ENCODE data around the gene CCSER1.
"Not testable (repeated sequence)": the region's sequence is repeated elsewhere in the genome, so short reads cannot be mapped to it uniquely, and the experiment has no call there.

The CCSER1 gene

DNA sequence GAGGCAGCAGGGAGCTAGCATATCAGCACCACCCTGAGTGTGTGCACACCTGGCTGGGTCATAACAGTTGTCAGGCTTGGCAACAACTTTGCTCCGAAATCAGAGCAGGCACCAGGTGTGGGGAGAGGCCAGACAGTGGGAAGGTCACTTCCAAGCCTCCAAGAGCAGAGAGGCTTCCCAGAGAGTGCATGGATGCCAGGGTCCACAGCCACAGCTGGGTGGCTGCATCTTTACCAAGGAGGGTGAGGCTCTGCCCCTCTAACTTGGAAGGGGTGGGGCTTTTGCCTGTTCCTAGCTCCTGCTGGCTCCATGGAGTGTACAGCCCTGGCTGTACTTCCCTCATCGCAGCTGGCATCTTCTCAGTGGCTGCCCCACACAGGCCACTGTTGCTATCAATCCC lies 322.4 kb downstream of the CCSER1 start:
- DNase-seq = no peak

DNA sequence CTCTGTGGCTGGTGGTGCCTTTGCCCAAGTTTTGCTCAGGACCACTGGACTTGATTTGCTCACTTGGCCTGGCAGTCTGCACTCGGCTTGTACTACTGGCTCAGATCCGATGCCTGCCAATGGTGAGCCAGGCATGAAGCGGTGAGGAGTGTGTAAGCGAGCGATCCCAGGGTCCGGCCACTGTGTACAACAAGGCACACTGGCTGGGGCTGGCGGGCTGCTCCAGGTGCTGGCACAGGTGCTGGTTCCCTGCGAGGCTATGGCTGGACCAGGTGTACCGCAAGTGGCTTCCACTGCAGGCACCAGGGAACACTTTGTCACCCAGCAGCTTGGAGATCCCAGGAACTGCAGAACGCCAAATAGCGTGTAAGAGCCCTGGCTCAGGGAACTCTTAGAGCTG lies 329.7 kb downstream of the CCSER1 start:
- DNase-seq = no peak

DNA sequence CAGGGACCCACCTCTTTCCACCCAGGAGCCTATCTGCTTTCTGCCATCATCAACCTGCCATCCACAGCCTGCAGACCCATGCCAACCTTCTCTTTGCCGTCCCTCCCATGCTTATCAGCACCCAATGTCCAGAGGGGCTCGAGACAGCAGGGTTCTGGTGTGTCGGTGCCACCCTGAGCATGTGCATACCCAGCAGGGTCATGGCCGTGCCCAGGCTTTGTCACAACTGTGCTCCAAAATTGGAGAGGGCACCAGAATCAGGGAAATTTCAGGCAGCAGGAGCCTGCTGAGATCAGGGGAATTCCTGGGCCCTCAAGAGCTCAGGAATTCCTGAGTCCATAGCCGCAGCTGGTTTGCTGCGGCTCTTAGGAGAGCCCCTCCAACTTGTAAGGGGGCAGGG lies 330.6 kb downstream of the CCSER1 start:
- no peak for DNase-seq

DNA sequence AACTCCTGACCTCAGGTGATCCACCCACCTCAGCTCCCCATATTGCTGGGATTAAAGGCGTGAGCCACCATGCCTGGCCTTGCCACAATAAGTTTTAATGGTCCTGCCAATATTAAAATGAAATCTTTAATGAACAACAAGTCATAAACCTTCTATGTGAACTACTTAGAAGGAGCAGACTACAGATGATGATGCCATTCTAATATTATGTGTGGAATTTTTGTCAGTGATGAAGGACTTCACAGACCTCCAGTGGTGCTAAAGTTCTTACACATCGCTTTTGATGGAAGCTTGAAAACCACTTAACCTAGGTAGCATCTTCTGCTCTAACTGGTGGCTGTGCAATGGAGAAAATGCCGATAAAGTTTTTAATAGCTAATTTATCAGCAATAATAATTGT lies 331.4 kb downstream of the CCSER1 start:
- DNase-seq = no peak

DNA sequence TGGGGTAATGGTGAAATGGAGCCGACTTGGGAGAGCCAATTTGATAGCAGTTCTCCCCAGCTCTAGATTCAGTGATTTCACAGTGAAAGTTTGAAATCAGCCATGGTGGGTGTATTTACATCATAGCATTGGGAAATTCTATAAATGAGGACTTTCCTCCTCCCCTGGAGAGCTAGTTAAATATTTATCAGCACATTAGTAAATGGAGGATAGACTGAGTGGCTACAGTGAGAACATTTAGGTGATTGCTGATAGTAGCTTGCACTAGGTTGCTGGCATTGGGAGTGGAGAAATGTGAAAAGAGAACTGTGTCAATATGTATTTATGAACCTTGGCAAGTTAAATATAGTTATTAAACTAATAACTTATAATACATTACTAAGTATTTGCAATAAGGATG lies 347.3 kb downstream of the CCSER1 start:
- DNase-seq = no peak

DNA sequence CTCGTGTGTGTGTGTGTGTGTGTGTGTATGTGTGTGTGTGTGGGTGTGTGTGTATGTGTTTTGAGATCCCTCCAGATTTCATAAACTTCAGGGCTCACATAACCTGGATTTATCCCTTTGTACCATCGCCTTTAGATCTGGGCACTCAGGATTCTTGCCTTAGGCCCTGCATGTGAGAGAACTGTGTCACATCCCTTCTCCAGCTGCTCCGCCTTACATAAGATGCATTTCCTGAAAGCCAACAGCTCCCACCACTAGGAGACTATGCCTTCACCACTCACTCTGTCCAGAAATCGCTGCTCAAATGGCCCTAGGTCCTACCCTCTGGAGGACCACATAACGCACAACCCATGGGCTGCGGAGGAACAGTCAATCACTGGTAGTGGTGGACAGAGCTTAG lies 348.8 kb downstream of the CCSER1 start:
- DNase-seq = no peak

DNA sequence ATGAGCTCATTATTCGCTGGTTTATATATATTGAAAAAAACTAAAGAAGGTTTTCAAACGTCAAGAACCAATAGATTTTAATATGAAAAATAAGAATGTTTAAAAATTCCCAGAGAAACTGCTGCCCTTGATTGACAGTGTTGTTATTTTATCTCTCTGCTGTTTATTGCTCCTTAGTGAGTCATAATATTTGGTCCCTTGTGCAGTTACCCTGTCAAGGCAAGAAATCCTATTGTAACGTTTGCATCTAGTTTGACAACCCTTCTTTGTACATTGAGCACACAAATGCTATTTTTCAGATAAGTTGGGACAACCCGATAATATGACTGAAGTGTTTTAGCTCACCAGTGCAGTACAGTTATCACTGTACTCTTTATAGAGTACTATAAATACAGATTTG lies 349.4 kb downstream of the CCSER1 start:
- no peak for DNase-seq

DNA sequence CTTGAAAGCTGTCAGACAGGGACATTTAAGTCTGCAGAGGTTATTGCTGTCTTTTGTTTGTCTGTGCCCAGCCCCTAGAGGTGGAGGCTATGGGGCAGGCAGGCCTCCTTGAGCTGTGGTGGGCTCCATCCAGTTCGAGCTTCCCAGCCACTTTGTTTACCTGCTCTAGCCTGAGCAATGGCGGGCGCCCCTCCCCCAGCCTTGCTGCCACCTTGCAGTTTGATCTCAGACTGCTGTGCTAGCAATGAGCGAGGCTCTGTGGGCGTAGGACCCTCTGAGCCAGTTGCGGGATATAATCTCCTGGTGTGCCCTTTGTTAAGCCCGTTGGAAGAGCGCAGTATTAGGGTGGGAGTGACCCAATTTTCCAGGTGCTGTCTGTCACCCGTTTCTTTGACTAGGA lies 357.7 kb downstream of the CCSER1 start:
- not testable (repeated sequence) for DNase-seq

DNA sequence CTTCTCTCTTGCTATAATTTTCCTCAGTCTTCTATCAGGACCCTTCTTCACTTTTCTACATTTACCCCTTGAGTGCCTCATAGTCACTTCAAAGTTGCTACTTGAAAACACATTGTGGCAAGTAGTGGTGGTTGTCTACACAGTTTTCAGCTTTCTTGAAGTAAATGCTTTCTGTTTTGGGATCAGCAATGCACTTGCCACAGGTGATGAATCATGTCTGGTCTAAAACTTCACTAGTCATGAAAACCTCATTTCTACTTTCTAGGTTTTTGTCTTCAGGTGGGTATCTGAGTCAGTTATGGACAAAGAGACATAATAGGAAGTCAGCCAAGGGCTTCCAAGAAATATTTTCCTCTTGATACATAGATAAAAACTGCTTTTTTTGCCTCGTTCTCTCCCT lies 359.2 kb downstream of the CCSER1 start:
- no peak for DNase-seq

DNA sequence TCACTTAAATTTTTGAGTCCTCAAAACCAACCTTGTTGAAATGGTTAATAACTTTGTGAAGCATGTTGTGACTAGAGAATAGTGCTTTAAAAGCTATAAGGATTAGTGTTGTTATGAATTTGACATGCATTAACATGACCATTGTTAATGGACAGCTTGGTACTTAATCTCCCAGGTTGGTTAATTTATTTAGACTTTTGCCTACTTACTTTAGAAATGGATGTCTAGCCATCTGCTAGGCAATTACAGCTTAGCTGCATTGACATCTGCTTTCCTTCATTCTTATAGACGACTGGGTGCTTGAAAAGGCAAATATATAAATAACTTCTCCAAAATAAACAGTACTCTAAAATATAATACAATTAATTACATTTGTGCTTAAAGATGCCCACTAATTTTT lies 368.0 kb downstream of the CCSER1 start:
- no peak for DNase-seq

DNA sequence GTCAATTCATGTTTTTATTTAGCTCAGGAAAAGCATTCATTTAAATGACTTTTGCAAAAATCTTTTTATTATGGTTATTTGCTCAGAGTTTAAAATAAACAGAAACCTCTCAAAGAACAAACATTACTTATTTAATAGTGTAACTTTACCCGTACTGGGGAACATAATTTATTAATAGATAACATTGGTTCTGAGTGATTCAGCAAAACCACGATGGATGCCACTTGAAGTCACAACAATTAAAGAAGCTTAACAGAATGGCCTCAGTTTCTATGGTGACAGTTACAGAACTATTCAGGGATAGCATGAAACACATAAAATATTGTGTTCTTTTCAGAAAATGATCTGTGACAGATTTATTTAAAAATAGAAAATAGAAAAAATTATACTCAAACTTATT lies 368.7 kb downstream of the CCSER1 start:
- no peak for DNase-seq

DNA sequence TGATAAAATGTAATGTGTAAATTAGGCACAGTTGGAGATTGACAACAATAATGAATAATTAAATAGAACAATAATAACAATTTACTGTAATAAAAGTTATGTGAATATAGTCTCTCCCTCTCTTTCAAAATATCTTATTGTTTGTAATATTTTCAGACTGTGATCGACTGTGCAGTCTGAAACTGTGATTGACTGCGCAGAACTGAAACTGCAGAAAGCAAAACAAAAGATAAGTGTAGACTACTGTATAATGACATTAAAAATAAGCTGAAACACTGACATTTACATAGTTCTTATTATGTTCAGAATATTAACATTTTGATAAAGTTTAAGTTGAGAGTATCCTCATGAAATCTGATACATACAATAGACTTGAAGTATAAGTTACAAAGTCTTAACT lies 371.0 kb downstream of the CCSER1 start:
- no peak for DNase-seq

DNA sequence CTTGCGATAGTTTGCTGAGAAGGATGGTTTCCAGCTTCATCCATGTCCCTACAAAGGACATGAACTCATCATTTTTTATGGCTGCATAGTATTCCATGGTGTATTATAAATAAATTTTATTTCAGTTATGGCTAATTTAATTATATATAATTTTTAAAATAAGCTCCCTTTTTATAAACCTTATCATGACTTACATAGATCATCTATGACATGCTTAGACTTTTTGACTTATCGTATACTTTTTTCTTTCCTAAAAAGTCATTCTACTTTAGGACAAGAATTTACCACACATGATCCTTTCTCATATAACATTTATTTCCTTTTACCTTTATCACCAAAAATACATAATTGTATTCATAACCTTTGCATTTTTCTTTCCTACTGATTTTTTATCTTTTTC lies 376.5 kb downstream of the CCSER1 start:
- DNase-seq = no peak

DNA sequence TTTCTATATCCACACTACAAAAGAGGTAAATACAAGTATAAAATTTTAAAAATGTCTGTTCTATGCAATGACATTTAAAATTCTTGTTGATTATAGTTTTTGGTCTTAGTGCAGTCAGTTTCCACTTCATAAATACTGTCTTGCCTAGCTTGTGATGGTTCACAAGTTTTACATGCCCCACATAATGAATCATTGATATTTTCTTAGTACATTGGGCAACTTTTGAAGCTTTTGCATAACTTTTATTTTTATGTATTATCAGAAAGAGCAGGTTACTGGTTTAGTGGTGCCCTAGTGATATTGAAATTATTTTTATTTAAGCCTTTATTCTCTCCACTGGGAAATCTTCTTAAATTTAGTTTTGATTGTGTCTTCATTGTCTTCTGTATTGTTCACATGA lies 388.0 kb downstream of the CCSER1 start:
- no peak for DNase-seq

DNA sequence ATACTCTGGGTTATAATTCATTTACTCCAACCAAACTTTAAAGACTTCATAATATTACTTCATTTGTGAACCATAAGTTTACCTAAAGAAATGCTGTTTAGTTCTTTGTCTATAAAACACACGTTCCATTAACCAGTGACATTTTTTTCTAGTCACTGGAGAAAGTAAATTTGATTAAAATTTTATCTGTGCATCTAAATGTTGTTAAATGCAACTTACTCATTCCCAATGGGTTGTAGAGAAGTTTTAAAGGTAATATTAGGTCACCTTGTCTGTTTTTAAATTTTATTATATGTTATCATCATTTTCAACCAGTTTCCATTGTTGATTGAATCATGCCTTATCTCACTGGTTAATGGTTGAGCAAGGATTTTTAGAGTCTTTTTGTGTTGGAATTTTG lies 401.4 kb downstream of the CCSER1 start:
- DNase-seq = no peak

DNA sequence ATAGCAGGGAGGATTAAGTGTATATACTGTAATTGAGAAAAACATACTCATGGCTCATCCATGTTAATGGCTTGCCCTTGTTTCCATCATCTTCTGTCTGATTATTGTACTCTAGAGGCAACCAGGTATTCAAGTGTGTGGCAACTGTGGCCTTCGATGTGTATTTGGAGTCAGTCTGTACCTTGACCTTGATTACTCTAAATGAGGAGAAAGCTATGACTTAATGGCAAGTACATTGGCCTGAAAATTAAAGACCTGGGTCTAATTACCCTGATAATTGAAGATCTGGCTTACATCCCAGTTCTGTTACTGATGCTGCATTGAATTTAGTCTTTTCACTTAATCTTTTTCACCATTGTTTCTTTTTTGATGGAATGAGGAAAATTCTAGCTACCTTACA lies 409.2 kb downstream of the CCSER1 start:
- no peak for DNase-seq

DNA sequence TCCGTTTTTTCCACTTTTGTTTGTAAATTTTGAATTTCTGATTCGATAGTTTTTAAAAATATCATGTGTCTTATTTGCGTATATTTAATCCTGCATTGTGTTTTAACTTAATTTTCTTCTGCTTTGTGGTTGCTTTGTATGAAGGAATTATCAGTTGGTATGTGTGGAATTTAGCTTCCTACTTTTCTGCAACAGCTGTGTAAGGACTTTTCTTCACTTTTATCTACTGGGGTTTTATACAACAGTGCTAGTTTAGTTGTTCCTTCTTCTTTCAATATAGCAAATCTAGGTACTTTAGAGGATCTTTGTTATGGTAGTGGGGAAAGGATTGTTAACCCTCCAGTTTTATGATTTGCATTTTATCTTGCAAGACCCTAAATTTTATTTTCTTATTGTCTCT lies 410.3 kb downstream of the CCSER1 start:
- no peak for DNase-seq

DNA sequence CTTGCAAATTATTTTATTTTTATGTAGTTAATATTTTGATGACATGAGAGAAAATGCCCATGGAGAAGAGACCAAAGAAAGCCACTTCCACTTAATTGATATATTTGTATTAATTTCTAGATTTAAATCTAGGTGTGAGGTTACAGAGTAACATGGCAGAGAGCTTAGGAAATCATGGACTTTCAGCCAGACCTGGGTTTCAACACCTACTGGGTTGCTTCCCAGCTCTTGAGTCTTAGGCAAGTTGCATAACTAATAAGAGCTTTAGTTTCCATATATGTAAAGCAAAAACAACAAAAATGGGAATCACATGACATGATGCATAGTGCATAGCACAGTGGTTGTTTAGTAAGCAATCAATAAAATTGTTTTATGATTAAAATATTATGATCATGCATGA lies 413.3 kb downstream of the CCSER1 start:
- no peak for DNase-seq

DNA sequence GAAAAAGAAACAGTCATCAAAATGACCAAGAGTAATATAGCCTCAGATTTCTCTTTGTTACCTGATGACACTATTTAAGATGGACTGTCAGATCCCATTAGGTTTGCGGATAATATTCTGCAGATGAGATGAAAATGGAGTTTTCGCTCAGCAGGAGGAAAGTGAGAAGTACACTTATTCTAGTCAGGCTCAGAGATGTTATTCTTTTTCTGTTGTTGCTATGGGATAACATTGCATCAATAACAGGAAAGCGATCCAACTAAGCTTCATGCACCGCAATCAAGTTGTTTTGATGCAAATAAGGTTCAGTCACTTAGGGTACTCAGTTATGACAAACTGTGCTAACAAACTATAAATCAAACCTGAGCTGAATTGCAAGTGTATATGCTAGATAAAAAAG lies 415.0 kb downstream of the CCSER1 start:
- DNase-seq = peak; percentile 13 to 38

DNA sequence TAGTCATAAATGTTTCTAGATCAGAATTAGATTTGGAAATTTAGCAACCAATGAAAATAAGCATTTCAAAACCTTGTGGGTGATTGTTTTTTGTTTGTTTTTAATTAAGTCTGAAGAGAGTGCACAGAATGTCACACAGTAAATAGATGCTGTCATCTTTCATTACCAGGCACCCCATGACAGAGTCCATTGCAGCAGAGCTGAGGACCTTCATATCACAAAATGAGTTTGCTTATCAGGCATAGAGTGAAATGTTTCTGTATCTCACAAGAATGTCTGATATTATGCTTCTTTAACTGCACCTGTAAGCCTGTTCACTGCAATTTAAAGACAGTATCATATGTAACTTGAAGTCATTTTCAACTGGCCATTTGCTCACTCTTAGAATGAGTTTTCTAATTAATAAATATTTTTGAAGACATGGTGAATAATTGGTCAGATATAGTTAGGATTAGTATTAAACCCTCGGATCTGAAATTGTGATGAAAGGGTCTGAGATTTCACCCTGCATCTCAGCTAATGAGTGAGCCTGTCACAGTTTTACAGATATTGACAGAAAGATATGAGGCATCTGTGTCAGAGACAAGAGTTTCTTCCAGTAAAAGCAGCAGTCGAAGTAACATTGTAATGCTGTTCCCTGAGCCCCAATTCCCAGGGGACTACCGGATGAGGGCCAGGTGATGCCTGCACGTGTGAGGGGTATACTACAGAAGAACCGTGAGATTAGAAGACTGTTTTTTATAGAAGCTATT lies 416.4 kb downstream of the CCSER1 start:
- DNase-seq = peak in 1 of 2 experiments; percentile 21

DNA sequence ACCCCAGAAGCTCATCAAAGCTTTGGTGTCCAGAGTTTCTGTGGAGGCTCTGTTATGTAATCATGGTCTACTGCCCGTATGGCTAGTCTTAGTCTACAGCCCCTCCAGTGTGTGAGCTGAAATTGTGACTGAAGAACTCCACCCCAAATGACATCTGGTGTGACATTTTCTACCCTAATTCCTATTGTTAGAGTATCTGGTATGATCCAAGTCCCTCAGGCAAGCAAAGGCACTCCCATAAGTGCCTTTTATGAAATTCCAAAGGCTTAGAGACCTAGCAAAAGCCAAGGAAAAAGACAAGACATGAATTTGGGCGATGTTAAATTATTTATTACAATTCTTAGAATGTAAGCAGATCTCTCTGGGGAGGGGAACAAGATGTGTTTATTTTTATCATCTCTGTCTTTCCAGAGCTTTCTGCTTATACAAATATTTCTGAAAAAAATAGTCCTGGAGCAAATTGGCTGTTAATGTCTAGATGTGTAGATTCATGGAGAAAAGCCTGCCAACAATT lies 417.4 kb downstream of the CCSER1 start:
- DNase-seq = no peak

DNA sequence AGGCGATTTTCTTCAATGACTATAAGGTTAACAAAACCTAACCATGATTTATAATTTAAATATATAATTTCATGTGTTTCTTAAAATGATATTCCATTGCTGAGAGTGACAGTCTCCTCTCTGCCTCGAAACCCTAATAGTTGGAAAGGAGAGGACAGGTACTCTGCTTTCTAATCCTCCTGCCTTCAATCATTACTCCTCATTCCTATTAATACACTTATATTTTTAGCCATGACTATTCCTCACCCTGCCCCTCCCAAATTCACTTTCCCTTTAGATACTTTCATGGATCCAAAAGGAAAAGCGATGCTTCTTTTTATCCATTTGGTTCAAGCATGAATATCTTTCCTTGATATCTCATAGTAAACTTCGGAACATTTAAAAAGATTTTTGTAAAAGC lies 418.2 kb downstream of the CCSER1 start:
- no peak for DNase-seq

DNA sequence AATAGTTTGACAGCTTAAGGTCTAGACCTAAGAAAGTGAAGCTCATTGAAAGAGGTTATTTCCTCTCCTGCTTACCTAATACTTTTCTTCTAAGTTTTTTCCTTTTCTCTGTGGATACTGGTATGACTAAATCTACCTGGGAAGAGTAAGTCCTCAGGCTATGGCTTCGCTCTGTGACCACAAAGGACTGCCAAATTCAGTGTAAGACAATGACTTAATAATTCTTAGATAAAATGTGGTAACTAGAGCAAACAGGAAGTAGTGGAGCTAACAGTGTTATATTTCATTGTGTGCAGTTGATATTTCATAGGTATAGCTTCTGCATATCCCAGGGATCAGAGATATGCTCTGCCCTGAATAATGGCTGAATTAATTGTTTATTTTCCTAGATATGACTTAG lies 418.9 kb downstream of the CCSER1 start:
- DNase-seq = no peak

DNA sequence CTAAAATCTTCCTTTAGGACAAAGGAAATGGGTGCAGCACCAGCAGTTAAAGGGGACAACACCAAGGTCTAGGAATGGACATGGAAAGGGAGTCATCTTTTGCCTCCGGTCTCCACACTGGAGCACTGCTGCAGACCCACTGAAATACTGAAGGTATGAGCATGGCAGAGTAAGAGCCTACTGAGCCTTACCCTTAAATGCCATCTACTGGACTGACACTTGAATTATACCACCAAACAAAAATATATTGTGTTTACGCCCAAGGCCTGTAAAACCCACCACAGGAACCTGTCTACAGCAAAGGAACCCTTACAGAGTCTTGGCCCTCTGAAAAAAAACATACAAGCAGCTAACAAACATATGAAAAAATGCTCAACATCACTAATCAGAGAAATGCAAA lies 443.4 kb downstream of the CCSER1 start:
- no peak for DNase-seq

DNA sequence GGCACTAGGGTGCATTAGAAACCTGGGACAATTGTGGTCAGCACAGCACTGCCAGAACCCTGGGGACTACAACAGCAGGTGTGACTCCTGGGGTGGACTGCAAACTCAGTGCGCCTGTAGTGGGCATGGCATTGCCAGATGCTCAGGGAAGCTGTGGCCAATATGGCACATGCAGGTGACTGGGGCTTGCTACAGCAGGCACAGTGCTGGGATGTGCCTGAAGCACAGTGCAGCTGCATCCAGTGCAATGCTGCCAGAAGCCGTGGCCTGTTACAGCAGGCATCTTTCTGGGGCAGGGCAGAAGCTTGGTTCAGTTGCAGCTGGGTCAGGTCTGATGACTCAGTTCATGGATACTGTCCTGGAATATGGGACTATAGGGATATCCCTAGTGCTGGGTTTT lies 445.8 kb downstream of the CCSER1 start:
- no peak for DNase-seq
